K562 (cell line): ENCODE results near the gene MB21D2. TPM values are rescaled to one million over a fixed set of nuclear protein-coding genes. Genes with fewer than 3 reads are reported as not detected.

ENCODE experiments used
- CHD7 ChIP-seq: fragments of 200-600 bp; sonication (generic); IDR thresholded peaks from one replicate; pipeline ENCODE4 v1.6.1; 2012; ENCODE audit warnings: mild to moderate bottlenecking, low read depth, low read length, inconsistent platforms
- DDX20 ChIP-seq: fragments of 450-650 bp; IDR thresholded peaks from 2 replicates; pipeline ENCODE4 v1.6.1; 2016; ENCODE audit warnings: missing genetic modification characterization, low read depth, mild to moderate bottlenecking, missing compliant biosample characterization, moderate library complexity
- HOXB6 ChIP-seq: fragments of 250-450 bp; sonication (Bioruptor Pico); IDR thresholded peaks from 2 replicates; pipeline ENCODE4 v1.5.1; 2022; ENCODE audit warnings: mild to moderate bottlenecking, borderline replicate concordance
- KDM4B ChIP-seq, 2 experiments: fragments of 450-650 bp in 1 of 2; sonication (generic) in 1 of 2; IDR thresholded peaks; 2 replicates each; pipeline ENCODE4 v1.6.1; 2016 to 2017; ENCODE audit warnings: borderline replicate concordance in 2 of 2, antibody characterized with exemption in 1 of 2, low read depth in 1 of 2, mild to moderate bottlenecking in 1 of 2
- NFIC ChIP-seq: fragments of 450-650 bp; IDR thresholded peaks from 2 replicates; pipeline ENCODE4 v1.6.1; 2017; ENCODE audit warnings: mild to moderate bottlenecking, inconsistent platforms
- PHF8 ChIP-seq: fragments of 200-600 bp; sonication (generic); IDR thresholded peaks from 2 replicates; pipeline ENCODE4 v1.6.1; 2012; ENCODE audit warnings: mixed run types, mild to moderate bottlenecking, inconsistent platforms, low read length, moderate library complexity, borderline replicate concordance
- polyA plus RNA-seq, 8 experiments: library from polyadenylated mRNA; depleted of rRNA in 4 of 8; stranded (reverse) in 5 of 8; unstranded in 3 of 8; fragments of >200 nt; fragmentation: Nextera tagmentation in 2 of 8; fragmentation: Illumina TruSeq in 1 of 8; extraction: Ambion mirVana in 2 of 8; extraction: Trizol in 1 of 8; gene quantifications; 2 replicates each; pipeline versions ENCODE4 v1.2.1 to v1.2.3, GENCODE V29; 2011 to 2014; ENCODE audit warnings: inconsistent platforms in 1 of 8, missing spikeins in 1 of 8
- total RNA-seq, 7 experiments: library from RNA; depleted of rRNA in 6 of 7; stranded (reverse); fragments of >200 nt in 6 of 7; fragmentation: Illumina TruSeq in 2 of 7; extraction: Trizol in 2 of 7; gene quantifications; 2 replicates each; pipeline versions ENCODE4 v1.2.1 to v1.2.3, GENCODE V29; 2011 to 2021; ENCODE audit warnings: low replicate concordance in 1 of 7

Gene MB21D2
- total and polyA plus RNA-seq, 9 of the 15 experiments (the other 6 are each of a cell fraction or from before 2014, with no cell fraction given), result 0.01 TPM; not detected in 8

DNA sequence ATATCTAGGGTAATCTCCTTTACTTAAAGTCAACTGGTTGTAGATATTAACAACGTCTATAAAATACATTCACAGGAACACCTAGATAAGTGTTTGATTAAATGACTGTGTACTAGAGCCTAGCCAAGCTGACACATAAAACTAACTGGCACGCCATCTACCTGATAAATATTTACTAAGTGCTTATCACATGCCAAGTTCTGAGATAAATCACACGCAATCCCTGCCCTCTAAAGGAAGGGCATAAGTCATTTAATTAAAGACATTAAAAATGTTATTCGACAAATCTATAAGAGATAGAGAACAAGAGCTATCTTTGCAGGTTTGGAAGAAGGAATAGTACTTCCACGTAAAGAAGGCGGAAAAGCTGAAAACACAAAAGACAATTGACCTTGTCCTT, 11.1 kb upstream of the MB21D2 start (continued):
- no peak for TF ChIP-seq CHD7
- TF ChIP-seq DDX20 (tag), result no peak
- TF ChIP-seq HOXB6 (CRISPR knock-in tag), result no peak
- no peak for TF ChIP-seq NFIC
- no peak for TF ChIP-seq PHF8
- no peak for TF ChIP-seq KDM4B (IDR thresholded peaks at IDR 0.05; ENCODE audit: borderline replicate concordance in 2 of 2, low read depth in 1 of 2)
